Raji (cell line): ENCODE data around the gene ANKS4B.

ENCODE experiments used
- POLR2A ChIP-seq: IDR thresholded peaks from 2 replicates; pipeline ENCODE4 v1.6.1; 2011; ENCODE audit warnings: low read depth, low read length, control low read depth; ENCODE audit not compliant: insufficient read depth

ANKS4B gene

GRCh38 chr16:21239646-21240045 is 6.1 kb downstream of the ANKS4B start:
- no peak for TF ChIP-seq POLR2A

- TF ChIP-seq POLR2A: no peak
These were observed 9.3 kb downstream of the ANKS4B start for GRCh38 chr16:21242756-21243155.

GRCh38 chr16:21244518-21245215 is 11.2 kb downstream of the ANKS4B start:
- no peak for TF ChIP-seq POLR2A

GRCh38 chr16:21250072-21250923 is 16.8 kb downstream of the ANKS4B start:
- TF ChIP-seq POLR2A: no peak

GRCh38 chr16:21253470-21253869 is 20.0 kb downstream of the ANKS4B start:
- TF ChIP-seq POLR2A: no peak

- no peak for TF ChIP-seq POLR2A
These were observed 23.1 kb downstream of the ANKS4B start for GRCh38 chr16:21256636-21257035.

- TF ChIP-seq POLR2A: no peak
These were observed 23.8 kb downstream of the ANKS4B start for GRCh38 chr16:21257284-21257683.

- TF ChIP-seq POLR2A: no peak
These were observed 27.6 kb downstream of the ANKS4B start for GRCh38 chr16:21260870-21261791.

GRCh38 chr16:21262779-21263639 is 29.5 kb downstream of the ANKS4B start:
- TF ChIP-seq POLR2A: no peak

GRCh38 chr16:21263640-21264570 is 30.4 kb downstream of the ANKS4B start:
- no peak for TF ChIP-seq POLR2A

GRCh38 chr16:21264571-21265036 is 31.1 kb downstream of the ANKS4B start:
- TF ChIP-seq POLR2A: no peak

GRCh38 chr16:21265104-21265837 is 31.8 kb downstream of the ANKS4B start:
- no peak for TF ChIP-seq POLR2A
